ENCODE measurements around the gene RUNX2. TPM values are rescaled to one million over a fixed set of nuclear protein-coding genes. Genes with fewer than 3 reads are reported as not detected.

Gene RUNX2
- total and polyA plus RNA-seq, 9 of the 15 experiments (the other 6 are each of a cell fraction or from before 2014, with no cell fraction given): 0.29 to 1.00 (median 0.43) TPM

- DNase-seq (ENCODE audit: extremely low read depth in 1 of 4, low spot score in 3 of 4): no peak
- Histone ChIP-seq H3K9ac (ENCODE audit: insufficient read depth in 1 of 2, low read depth in 2 of 2, low read length in 2 of 2) (no peak overlapping the region), H3K4me2 (ENCODE audit: insufficient read depth, low read length) (no peak overlapping the region), H3K36me3 (ENCODE audit: control insufficient read depth, insufficient read depth, low read length) (no peaks in the 10 kb centered on the region), H3K9me1 (ENCODE audit: control insufficient read depth, insufficient read depth, low read length) (no peaks in the 10 kb centered on the region), H3K4me1 (replicated peaks in 1 of 2; ENCODE audit: control insufficient read depth in 2 of 2, insufficient read depth in 2 of 2, low read length in 2 of 2) (no peaks in the 10 kb centered on the region), H4K20me1 (replicated peaks; ENCODE audit: control insufficient read depth, insufficient read depth, low read length) (no peaks in the 10 kb centered on the region), H3K4me3 (no peak overlapping the region), H2AFZ (ENCODE audit: low read depth, low read length) (no peak overlapping the region), H3K79me2 (ENCODE audit: control insufficient read depth, insufficient read depth, low read length) (no peaks in the 10 kb centered on the region), H3K27ac (ENCODE audit: extremely low read depth, low read depth, low read length) (no peak overlapping the region), H3K9me3 (replicated peaks; ENCODE audit: control insufficient read depth, insufficient read depth, low read depth, low read length) (no peaks in the 10 kb centered on the region), H3K27me3 (ENCODE audit: control insufficient read depth in 2 of 2, insufficient read depth in 2 of 2, low read length in 2 of 2) (peaks cover 0 to 22% of the 10 kb centered on the region in 2 experiments; a peak in 3 of 5 replicates)
- no TSS peak for BruUV-seq (replicated peaks)
- under 1% methylated on average over 9 of the region's 9 CpGs for WGBS (ENCODE audit: insufficient coverage, low coverage, missing lambda C conversion rate)
- in situ Hi-C loops (cut with MboI) (no loop called here), intact Hi-C loops (cut with micrococcal nuclease) (no loop called here)
- ATAC-seq: no peak
- ChIA-PET CTCF (ENCODE audit: low intra/inter-chr PET ratio) (no interaction called here), POLR2A (no interaction called here)
- TF ChIP-seq SMARCA5 (IDR thresholded peaks at IDR 0.05) (no peak), DIDO1 (tag; IDR thresholded peaks at IDR 0.05; ENCODE audit: low read depth) (no peak), SNAPC5 (CRISPR knock-in tag; IDR thresholded peaks at IDR 0.05) (no peak), HNRNPL (IDR thresholded peaks at IDR 0.05; ENCODE audit: low read depth, low read length) (no peak)
- no peak for FAIRE-seq
These were observed 285.5 kb downstream of the RUNX2 start for GRCh38 chr6:45613656-45614055.

GRCh38 chr6:45614488-45615285 lies 286.6 kb downstream of the RUNX2 start:
- CTCF ChIA-PET (ENCODE audit: low intra/inter-chr PET ratio): no interaction called here
- in situ Hi-C loops (cut with MboI): no loop called here
- intact Hi-C loops (cut with micrococcal nuclease): no loop called here
- 0% methylated on average over 4 of the region's 4 CpGs for WGBS (ENCODE audit: insufficient coverage, low coverage, missing lambda C conversion rate)
- H4K20me1 ChIP-seq (replicated peaks; ENCODE audit: control insufficient read depth, insufficient read depth, low read length): no peaks in the 10 kb centered on the region
- H3K27ac ChIP-seq (ENCODE audit: extremely low read depth, low read depth, low read length): no peak overlapping the region
- peaks cover 0 to 17% of the 10 kb centered on the region in 2 experiments; a peak in 3 of 5 replicates for H3K27me3 ChIP-seq (ENCODE audit: control insufficient read depth in 2 of 2, insufficient read depth in 2 of 2, low read length in 2 of 2)
- no TSS peak for BruUV-seq (replicated peaks)
- no peak for DNase-seq (ENCODE audit: extremely low read depth in 1 of 4, low spot score in 3 of 4)
- no peak overlapping the region for H3K9ac ChIP-seq (ENCODE audit: insufficient read depth in 1 of 2, low read depth in 2 of 2, low read length in 2 of 2)
- H2AFZ ChIP-seq (ENCODE audit: low read depth, low read length): no peak overlapping the region
- no peak overlapping the region for H3K4me3 ChIP-seq
- no peaks in the 10 kb centered on the region for H3K9me3 ChIP-seq (replicated peaks; ENCODE audit: control insufficient read depth, insufficient read depth, low read depth, low read length)
- POLR2A ChIA-PET: interaction anchor here (0.7 kb wide), 1 partner anchor 22 kb away, joined by 3 read pairs; no protein-coding TSS in a partner anchor
- H3K4me1 ChIP-seq (replicated peaks in 1 of 2; ENCODE audit: control insufficient read depth in 2 of 2, insufficient read depth in 2 of 2, low read length in 2 of 2): no peaks in the 10 kb centered on the region
- H3K36me3 ChIP-seq (ENCODE audit: control insufficient read depth, insufficient read depth, low read length): no peaks in the 10 kb centered on the region
- no peak for FAIRE-seq
- no peaks in the 10 kb centered on the region for H3K9me1 ChIP-seq (ENCODE audit: control insufficient read depth, insufficient read depth, low read length)
- no peak overlapping the region for H3K4me2 ChIP-seq (ENCODE audit: insufficient read depth, low read length)
- no peak for ATAC-seq
- no peaks in the 10 kb centered on the region for H3K79me2 ChIP-seq (ENCODE audit: control insufficient read depth, insufficient read depth, low read length)
- no peak for TF ChIP-seq SFPQ (IDR thresholded peaks at IDR 0.05; ENCODE audit: low read depth, low read length)
- TF ChIP-seq MCM7 (IDR thresholded peaks at IDR 0.05): no peak
- TF ChIP-seq SPI1 (IDR thresholded peaks at IDR 0.05; ENCODE audit: borderline replicate concordance, low read depth, low read length): 0 out of 2 replicates have a peak, but pooled peaks have one; percentile 23
- no peak for TF ChIP-seq SNAPC5 (CRISPR knock-in tag; IDR thresholded peaks at IDR 0.05)

Data from K562 (cell line).